Inferior parietal cortex (tissue), 1 donor: ENCODE data around the gene TRPV2.
"Not testable (repeated sequence)": the region's sequence is repeated elsewhere in the genome, so short reads cannot be mapped to it uniquely, and the experiment has no call there.

ENCODE experiments used
- DNase-seq: peaks from one replicate; pipeline ENCODE4 v3.0.0-alpha.2; 2016; ENCODE audit errors: extremely low spot score

Gene TRPV2, protein sequence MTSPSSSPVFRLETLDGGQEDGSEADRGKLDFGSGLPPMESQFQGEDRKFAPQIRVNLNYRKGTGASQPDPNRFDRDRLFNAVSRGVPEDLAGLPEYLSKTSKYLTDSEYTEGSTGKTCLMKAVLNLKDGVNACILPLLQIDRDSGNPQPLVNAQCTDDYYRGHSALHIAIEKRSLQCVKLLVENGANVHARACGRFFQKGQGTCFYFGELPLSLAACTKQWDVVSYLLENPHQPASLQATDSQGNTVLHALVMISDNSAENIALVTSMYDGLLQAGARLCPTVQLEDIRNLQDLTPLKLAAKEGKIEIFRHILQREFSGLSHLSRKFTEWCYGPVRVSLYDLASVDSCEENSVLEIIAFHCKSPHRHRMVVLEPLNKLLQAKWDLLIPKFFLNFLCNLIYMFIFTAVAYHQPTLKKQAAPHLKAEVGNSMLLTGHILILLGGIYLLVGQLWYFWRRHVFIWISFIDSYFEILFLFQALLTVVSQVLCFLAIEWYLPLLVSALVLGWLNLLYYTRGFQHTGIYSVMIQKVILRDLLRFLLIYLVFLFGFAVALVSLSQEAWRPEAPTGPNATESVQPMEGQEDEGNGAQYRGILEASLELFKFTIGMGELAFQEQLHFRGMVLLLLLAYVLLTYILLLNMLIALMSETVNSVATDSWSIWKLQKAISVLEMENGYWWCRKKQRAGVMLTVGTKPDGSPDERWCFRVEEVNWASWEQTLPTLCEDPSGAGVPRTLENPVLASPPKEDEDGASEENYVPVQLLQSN

DNA sequence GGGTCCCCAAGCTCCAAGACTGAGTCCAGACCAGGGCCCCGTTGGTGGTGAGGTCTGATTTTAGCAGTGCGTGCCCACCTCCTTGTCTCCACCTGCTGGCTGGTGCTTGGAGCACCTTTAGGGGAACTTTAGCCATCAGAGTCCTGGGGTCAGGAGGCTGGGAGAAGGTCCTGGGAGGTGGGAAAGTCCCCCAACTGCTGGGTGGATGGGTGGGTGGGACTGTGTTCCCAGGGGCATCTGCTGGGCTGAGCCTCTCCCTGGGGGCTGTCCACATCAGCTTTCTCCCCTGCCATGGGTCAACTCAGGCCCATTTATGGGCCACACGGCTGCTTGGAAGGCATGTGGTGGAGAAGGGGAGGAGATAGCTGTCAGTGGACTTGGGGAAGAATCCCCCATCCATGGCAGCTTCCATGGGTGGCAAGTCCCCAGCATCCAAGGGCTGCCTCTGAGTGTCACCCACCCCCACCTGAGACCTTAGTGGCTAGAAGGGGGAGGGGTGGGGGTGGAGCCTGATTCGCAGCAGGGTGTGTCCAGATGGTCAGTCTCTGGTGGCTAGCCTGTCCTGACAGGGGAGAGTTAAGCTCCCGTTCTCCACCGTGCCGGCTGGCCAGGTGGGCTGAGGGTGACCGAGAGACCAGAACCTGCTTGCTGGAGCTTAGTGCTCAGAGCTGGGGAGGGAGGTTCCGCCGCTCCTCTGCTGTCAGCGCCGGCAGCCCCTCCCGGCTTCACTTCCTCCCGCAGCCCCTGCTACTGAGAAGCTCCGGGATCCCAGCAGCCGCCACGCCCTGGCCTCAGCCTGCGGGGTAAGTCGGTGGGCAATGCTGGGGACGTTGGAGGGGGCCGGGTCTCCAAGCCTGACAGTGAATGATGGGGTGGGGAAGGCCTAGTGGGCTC lies at the start of gene TRPV2:
Gene TRPV2, plus strand, starts transcription at position 541 of the 894 bp plus-strand sequence. CDS start 2,098 bp downstream, outside the sequence.
- no peak for DNase-seq

DNA sequence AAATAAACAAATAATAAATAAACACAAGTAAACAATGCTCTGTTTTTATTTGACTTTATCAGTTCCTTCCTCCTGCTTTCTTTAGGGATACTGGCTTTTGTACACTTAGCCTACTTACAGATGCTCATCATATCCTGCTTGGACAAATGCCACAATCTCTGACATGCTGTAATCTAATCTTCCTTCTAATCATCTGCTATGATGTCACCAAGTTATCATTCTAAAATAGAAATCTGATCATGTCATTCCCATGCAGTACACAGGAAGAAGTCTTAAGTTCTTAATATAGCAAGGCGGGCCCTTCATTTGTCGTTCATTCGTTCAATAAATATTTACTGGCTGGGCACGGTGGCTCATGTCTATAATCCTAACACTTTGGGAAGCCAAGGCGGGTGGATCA lies 43.6 kb upstream of the TRPV2 start:
- DNase-seq = no peak

DNA sequence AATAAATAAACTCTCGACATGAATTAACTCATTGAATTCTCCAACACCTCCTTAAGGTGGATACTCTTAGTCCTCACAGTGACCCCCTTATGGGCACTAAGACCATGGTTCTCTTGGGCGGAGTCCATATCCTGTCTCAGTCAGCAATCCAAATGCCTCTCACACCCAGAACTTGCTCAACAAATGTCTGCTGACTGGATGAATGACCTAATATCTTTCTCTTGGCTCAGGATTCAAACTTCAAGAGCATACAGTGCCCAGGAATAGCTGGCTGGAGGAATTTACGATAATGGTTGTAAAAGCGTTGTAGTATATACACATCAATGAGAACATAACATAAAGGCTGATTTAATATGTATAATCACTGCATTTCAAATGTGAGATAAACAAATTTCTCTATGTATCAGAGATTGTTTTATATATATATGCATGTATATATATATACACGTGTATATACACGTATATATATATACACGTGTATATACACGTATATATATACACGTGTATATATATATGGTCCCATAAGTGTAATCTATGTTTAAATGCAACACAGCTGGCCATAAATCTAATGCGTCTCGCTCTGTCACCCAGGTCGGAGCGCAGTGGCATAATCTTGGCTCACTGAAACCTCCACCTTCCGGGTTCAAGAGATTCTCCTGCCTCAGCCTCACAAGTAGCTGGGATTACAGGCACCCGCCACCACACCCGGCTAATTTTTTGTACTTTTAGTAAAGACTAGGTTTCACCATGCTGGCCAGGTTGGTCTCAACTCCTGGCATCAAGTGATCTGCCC lies 41.0 kb upstream of the TRPV2 start:
- DNase-seq = no peak

DNA sequence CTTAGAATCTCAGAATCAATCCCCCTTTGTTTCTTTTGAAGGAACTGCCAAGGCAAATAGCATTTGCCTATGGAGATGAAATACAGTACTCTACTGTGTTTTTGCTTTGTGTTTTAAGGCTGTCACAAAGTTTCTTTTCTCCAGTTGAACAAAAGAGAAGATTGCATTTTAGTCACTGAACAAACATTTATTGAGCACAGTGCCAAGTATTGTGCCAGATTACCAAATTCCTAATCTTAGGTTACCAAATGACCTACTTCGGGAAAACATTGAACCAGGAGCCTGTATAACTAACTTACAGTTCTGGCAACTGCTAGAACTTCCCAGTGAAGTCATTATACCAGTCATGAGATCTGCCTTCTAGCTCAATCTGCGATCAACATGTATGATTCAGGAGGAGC lies 37.4 kb upstream of the TRPV2 start:
- DNase-seq = peak; percentile 75

DNA sequence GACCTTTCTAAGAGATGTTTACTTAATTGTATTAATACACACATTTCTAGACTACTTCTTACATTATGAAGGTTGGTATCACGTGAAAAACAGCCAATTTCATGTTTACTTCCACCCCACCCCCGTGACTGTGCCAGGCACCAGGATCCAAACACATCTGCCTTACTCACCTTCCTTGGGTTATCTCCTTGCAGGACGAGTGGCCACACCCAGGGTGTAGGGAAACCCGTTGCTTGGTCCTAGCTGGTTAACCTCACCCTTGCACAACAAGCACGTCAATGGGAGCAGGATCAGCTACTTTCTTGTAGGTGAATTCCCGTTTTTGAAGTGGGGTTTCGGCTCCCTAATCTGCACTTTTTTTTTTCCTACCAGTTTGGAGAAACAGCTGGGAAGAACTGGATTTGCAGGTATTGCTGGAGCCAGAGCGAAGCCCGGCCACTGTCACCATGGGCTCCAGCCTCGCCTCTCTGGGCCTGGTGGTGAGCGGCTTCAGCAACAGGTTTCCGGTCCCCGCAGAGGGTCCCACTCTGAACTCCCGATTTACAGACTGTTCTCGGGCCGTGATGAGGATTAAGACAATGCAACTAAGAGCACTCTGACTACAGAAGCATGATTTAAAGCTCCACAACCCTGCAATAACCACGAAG lies 36.6 kb upstream of the TRPV2 start:
- DNase-seq = no peak

DNA sequence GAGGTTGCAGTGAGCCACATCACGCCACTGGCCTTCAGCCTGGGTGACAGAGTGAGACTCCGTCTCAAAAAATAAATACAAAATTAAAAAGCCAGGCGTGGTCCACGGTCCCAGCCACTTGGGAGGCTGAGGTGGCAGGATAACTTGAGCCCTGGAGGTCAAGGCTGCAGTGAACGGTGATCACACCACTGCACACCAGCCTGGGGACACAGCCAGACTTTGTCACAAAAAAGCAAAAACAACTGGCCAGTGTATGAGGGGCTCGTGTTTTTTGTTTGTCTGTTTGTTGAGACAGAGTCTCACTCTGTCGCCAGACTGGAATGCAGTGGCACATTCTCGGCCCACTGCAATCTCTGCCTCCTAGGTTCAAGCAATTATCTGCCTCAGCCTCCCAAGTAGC lies 35.7 kb upstream of the TRPV2 start:
- no peak for DNase-seq

DNA sequence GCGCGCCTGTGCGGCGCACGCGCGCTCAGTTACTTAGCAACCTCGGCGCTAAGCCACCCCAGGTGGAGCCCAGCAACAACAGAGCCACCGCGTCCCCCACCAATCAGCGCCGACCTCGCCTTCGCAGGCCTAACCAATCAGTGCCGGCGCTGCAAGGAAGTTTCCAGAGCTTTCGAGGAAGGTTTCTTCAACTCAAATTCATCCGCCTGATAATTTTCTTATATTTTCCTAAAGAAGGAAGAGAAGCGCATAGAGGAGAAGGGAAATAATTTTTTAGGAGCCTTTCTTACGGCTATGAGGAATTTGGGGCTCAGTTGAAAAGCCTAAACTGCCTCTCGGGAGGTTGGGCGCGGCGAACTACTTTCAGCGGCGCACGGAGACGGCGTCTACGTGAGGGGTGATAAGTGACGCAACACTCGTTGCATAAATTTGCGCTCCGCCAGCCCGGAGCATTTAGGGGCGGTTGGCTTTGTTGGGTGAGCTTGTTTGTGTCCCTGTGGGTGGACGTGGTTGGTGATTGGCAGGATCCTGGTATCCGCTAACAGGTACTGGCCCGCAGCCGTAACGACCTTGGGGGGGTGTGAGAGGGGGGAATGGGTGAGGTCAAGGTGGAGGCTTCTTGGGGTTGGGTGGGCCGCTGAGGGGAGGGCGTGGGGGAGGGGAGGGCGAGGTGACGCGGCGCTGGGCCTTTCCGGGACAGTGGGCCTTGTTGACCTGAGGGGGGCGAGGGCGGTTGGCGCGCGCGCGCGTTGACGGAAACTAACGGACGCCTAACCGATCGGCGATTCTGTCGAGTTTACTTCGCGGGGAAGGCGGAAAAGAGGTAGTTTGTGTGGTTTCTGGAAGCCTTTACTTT lies 34.5 kb upstream of the TRPV2 start, which contains the start of gene UBB:
Gene UBB, plus strand, starts transcription at position 452 of the 856 bp plus-strand sequence. CDS start 817 bp downstream, outside the sequence.
- DNase-seq = peak; percentile 96

DNA sequence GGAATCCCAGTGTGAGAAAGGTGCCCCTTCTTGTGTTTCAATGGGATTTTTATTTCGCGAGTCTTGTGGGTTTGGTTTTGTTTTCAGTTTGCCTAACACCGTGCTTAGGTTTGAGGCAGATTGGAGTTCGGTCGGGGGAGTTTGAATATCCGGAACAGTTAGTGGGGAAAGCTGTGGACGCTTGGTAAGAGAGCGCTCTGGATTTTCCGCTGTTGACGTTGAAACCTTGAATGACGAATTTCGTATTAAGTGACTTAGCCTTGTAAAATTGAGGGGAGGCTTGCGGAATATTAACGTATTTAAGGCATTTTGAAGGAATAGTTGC lies 33.9 kb upstream of the TRPV2 start:
- DNase-seq = peak; percentile 35

DNA sequence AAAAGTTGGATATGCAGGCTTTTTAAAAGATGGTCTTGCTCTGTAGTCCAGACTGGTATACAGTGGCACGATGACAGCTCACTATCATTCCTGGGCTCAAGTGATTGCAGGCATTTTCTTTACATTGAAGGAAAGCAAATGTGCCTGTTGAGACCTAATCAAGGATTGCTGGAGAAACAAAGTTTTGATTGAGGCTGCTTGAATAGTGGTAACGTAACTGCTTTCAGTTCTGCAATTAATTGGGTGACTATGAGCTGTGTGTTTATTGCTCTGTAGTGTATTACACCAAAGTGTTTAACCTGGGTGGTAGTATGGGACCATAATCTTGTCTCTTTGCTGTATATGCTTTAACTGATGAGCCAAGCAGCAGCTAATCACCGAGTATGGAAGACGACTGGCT lies 32.2 kb upstream of the TRPV2 start:
- no peak for DNase-seq

DNA sequence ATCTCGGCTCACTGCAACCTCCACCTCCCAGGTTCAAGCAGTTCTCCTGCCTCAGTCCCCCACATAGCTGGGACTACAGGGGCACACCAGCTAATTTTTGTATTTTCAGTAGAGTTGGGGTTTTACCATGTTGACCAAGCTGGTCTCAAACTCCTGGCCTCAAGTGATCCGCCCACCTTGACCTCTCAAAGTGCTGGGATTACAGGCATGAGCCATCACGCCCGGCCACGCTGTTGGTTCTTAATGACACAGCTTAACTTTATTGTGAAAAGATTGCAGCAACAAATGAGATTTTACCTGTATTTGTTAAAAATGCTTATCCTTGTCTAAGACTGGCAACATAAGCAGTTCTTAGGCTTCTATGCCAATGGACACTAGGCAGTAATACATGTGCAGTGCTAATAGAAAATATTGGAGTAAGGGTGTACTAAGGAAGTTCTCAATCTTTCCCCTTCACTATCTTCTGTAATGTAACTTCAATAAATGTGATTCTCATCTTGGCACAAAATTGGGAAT lies 31.5 kb upstream of the TRPV2 start:
- no peak for DNase-seq

DNA sequence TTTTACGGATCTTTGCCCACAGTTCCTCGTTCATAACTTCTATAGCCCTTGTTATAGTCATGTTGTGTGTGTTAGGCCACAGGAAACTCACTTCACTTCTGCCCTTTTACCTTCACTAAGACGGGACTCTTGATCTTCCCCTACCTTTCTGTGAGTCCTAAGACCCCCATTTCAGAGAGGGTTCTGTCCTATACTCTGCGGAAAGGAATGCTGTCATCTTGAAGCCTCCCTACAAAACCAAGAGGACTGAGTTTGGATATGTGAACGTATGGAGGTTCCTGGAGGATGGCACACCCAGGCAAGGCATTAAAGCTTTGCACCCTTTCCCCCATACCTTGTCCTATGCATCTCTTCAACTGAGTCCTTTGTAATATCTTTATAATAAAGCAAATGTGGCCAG lies 30.8 kb upstream of the TRPV2 start:
- no peak for DNase-seq

DNA sequence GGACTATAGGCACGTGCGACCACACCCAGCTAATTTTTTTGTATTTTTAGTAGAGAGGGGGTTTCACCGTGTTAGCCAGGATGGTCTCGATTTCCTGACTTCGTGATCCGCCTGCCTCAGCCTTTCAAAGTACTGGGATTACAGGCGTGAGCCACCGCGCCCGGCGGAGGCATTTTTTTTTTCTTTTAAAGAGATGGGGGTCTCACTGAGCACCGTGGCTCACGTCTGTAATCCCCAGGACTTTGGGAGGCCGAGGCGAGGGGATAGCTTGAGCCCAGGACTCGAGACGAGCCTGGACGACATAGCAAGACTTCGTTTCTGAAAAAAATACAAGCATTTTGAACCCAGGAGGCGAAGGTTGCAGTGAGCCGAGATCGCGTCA lies 29.3 kb upstream of the TRPV2 start:
- not testable (repeated sequence) for DNase-seq

DNA sequence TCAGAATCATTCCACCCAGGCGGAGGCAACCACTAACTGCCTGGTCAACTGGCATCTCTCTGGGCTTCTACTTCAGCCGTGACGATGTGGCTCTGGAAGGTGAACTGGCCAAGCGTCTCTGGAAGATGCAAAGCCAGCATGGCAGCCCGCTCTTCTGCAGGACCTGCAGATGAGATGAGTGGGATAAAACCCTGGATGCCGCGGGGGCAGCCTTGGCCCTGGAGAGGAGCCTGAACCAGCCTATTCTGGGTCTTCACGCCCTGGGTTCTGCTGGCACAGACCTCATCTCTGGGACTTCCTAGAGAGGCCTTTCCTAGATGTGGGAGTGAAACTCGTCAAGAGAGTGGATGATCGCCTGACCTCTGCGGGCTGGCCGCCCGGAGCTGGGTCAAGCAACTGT lies 23.9 kb upstream of the TRPV2 start:
- DNase-seq = no peak

DNA sequence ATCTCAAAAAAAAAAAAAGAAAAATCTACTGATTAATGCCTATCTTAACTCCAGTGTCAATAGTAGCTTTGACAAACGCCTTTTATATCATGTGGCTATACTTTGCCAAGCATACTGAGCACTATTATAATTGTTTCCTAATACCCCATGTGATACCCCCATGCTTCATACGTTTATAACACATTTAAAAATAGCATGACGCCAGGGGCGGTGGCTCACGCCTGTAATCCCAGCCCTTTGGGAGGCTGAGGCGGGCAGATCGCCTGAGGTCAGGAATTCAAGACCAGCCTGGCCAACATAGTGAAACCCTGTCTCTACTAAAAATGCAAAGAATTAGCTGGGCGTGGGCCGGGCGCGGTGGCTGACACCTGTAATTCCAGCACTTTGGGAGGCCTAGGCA lies 22.9 kb upstream of the TRPV2 start:
- DNase-seq = not testable (repeated sequence)

DNA sequence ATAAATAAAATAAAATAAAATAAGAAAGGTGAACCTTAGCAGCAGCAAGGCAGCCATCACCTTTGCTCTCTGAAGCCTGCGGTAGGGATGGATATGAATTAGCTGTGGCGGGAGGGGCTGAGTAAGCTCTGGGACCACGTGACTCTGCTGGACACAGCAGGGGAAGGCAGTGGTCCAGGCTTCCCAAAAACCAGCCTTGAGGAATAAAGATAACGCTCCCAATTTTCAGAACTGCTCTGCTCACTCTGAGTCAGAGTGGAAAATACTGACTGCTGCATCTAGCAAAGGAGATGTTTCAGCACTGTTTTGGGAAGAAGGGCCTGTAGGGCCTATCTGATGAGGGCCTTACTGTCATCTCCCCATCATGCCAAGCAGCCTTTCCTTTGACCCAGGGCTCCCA lies 19.5 kb upstream of the TRPV2 start:
- not testable (repeated sequence) for DNase-seq

DNA sequence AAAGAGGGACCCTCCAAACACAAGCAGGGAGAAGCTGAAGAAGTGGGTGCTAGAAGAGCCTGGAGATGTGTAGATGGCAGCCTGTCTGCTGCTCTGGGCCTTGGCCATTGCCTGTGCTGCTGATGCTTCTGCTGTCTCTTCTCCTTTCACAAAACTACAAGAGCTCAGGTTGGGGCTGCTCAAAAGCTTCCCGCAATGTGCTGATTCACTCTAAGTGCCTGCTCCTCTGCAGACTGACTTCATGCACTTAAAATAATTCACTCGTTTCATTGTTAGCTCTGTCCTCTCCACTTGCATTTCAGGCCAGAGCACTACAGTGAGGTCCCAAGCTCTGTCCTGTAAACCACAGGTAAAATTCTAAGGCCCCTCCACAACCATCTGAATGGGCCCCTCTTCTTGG lies 18.7 kb upstream of the TRPV2 start:
- peak; percentile 31 for DNase-seq

DNA sequence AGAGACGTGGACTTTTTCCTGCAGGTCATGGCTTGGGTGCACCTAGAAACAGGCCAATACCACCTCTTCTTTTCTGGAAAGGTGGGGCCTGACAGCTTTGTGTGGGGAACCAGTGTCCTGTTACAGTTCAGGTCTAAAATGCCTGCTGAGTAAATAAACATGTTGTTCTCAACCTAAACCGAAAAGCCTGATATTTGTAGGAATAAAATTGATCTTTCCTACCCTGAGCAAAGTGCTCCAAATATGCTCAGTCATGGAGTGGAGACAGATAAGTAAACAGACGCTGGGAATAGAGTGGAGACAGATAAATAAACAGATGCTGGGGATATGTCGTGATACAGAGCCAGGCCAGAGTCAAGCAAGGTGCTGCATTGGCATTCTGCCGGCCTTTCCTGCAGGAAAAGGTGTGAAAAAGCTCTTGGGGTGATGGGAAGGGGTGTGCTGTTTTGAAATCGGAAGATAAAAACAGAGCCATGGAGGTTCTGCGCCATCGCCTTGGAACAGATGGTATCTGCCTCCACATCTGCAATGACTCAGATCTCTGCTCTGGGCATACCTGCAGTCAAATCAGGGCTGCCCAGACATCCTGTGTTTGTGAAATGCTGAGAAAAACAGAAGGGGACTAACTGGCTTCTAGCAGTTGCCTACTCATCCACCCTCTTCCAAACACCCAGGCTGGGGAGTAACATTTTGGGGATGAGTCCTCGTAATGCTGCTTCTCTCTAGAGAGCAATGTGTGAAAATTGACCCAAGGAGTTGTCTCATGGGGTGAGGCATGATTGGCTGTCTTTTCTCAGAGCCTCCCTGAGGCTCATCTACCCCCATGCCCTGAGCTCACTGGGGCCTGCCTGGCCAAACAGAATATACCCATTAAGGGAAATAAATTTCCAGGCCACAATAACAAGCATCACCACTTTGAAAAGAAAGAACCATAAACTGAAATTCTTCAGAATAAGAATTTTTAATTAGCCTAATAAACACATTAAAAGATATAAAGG lies 16.8 kb upstream of the TRPV2 start:
- peak; percentile 47 for DNase-seq

DNA sequence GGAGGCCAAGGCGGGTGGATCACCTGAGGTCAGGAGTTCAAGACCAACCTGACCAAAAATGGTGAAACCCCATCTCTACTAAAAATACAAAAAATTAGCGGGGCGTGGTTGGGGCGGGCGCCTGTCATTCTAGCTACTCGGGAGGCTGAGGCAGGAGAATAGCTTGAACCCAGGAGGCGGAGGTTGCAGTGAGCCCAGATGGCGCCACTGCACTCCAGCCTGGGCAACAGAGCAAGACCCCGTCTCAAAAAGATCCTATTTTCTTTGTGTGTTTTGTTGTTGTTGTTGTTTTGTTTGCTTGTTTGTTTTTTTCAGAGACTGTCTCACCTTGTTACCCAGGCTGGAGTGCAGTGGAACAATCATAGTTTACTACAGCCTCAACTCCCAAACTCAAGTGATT lies 11.5 kb upstream of the TRPV2 start:
- DNase-seq = not testable (repeated sequence)
